HG03039 (cell line): ENCODE results near the gene WWOX.

Experiments used
- ATAC-seq: cut with Tn5 transposase; IDR thresholded peaks from one replicate; pipeline ENCODE4 v1.9.1; 2021; ENCODE audit warnings: mild to moderate bottlenecking, moderate library complexity; ENCODE audit not compliant: unreplicated experiment

WWOX gene

DNA sequence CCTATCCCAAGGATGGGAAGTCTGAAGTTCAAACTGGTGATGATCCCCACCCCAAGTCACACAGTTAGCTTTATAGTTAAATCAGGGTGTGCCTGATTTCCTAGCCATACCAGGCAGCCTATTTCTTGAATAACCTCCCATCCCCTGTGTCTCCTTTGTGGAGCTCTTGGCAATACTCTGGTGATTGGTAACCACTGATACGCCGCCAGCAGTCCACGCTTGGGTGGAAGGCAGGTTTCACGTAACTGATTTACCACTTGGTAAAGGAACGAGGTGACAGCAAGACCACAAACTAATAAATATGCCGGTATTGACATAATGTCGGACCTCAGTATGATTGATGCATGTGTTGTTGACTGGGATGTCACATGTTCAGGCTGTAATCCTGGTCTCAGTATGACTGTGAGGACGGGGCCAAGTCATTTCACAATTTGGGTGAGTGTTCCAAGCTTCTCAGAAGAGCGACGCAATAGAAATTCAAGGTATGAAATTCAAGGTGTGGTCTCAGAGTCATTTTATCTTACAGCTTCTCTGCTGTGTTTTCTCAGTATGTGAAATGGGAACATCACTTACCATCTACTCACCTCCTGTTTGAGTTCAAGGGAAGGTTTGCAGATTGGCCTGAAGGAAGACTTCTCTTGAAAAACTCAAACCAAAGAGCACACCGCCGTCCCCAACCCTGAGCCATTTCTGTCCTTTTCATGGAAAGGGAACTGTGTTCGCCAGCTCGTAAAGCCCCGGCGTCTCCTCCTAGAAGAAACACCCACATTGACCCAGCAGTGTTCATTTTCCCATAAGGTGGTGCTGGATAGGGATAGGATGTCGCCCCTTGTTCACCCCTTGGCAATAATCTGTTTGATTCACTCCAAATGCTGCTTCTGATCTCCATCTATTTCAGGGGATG, 678.9 kb downstream of the WWOX start:
- no peak for ATAC-seq

DNA sequence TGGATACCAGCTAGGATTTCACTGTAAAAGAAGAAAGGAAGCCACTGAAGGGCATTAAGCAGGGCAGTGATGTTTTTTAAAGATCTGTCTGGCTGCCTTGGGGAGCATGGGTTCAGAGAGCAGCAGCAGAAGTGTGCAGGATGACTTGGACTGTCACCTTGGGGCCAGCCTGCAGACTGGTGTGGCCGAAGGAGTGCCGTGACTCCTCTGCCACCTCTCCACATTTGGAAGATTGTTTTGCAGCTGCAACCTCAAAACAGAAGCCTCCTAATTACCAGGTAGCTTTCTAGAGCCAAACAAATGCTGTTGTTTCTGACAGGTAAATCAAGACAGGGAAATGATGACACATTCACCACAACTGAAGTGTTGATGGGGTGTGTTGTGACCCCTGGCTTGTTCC, 681.4 kb downstream of the WWOX start:
- no peak for ATAC-seq

DNA sequence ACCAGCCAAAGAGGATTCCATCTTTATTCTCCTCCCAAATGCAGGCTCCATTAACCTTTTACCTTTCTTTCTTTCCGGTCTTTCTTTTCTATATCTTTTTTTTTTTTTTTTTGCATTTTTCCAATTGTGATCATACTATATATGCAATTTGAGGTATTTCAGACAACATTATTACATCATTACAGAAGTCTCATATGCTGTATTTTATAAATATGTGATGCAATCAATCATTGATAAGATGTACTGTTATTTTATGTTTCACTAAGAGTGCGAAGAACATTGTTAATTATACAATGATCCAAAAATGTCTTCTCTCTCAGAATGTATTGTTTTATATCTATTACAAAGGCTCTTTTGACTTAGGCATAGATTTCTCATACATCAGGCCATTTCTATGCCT, 683.1 kb downstream of the WWOX start:
- ATAC-seq: no peak

DNA sequence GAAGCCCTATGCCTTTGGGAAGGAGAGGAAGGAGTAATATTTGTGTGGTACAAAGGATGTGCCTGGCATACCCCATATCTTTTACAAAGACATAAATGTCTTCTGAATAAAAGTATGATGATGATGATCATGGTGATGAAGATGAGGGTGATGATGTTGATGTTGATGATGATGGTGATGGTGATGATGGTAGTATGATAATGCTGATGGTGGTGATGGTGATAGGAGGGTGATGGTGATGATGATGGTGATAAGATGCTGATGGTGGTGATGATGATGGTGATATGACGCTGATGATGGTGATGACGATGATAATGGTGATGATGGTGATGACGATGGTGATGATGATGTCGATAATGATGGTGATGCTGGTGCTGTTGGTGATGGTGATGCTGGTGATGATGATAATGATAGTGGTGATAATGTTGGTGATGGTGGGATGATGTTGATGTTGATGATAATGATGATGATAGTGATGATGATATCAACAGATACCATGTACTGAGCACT, 684.2 kb downstream of the WWOX start:
- ATAC-seq: no peak

DNA sequence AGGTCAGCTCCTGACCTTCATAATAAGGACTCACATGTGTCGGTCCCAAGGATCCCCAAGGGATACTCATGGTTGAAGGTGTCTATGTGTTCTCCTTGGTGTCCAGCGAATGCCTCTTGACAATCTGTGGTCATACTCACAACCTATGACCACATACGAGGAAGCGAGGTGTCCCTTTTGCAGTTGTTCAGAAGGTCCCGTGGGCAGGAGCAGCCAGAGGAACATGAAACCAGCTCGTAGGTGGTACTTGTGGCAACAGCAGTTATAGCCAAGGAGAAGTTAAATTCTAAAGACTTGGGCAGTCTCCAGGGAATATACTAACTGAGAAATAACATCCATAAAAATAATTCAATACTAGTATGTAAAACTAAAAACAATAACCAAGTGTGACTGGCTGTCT, 685.3 kb downstream of the WWOX start:
- no peak for ATAC-seq

DNA sequence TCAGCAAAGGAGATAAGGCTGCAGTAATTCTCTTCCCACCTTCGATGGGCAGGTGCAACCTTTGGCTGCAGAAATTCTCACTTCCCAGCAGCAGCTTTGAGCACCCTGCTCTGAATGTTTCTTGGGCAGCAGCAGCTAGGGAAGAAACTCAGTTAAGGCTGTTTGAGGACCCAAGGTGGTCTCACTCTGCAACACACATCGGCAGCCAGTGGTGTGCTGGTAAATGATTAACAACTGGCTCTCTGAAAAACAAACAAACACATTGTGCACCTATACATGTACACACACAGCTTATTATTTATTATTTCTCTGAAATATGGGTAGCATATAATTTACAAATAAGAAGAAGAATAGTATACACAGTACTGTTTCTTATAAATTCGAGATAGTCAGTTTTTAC, 685.8 kb downstream of the WWOX start:
- no peak for ATAC-seq

DNA sequence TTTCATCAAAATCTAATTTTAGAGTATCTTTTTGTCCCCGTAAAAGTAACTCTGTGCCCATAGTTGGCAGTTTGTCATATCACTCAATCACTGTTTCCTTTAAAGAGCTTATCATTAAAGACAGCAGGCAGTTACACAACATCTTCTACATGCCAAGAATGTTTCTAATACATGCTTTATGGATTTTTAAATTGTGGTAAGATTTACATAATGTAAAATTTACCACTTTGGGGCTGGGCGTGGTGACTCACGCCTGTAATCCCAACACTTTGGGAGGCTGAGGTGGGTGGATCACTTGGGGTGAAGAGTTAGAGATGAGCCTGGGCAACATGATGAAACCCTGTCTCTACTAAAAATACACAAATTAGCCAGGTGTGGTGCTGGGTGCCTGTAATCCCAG, 687.2 kb downstream of the WWOX start:
- no peak for ATAC-seq

DNA sequence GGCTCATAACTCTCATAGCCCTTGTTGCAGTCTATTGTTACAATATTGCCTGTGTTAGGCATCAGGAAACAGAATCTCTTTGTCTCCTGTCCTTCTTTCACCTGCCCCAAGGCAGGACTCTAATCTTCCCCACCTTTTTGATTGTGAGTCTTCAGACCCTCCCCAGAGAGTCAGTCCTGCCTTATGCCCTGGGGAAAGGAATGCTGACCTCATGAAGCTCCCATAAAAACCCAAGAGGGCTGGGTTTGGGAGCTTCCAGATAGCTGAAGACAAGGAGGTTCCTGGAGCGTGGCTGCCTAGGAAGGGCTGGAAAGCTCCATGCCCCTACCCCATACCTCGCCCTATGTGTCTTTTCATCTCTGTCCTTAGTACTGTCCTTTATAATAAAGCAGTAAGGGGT, 688.8 kb downstream of the WWOX start:
- ATAC-seq: no peak

DNA sequence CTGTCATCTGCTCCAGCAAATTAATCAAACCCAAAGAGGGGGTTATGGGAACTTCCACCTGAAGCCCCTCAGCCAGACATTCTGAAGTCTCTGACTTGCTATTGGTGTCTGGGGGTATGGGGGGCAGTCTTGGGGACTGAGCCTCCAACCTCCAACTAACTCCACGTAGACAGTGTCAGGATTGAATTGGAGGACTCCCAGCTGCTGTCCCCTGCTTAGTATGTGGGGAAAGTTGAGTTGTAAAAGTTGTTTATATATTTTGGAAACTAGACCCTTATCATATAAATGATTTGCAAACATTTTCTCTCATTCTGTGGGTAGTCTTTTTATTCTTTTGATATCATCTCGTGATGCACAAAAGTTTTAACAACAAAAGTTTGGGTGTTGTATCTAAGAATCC, 689.2 kb downstream of the WWOX start:
- ATAC-seq: no peak

DNA sequence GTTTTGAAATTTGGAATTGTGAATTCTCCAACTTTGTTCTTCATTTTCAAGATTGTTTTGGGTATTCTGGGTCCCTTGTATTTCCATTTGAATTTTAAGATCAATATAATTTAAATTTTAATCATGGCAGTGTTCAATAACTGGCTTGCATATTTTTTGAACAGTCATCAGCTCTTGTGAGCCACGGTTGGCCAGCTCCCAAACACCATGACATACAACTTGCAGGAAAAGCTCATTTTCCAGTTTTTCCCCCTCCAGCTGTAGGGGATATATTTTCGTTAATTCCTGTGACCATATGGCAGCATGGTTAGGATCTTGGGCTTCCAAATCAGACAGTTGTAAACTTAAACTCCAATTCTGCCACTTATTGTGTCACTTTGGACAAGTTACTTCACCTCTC, 690.1 kb downstream of the WWOX start:
- ATAC-seq: no peak

DNA sequence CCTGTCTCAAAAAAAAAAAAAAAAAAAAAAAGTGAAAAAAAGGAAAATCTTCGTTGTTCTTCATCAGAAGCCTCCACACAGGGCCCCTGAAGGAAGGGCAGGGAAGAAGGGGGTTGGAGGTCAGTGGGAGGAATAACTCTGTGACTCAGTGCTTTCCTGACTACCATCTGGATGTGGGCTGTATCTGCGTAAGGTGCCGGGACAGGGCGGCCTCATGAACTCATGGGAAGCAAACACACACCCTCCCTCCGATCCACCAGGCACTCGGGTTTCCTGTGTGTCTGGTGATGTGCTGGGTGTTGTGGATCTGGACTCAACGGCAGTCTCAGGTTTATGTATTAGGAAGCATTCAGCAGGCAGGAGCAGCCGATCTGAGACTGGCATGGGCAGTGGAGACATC, 691.6 kb downstream of the WWOX start:
- ATAC-seq: no peak

DNA sequence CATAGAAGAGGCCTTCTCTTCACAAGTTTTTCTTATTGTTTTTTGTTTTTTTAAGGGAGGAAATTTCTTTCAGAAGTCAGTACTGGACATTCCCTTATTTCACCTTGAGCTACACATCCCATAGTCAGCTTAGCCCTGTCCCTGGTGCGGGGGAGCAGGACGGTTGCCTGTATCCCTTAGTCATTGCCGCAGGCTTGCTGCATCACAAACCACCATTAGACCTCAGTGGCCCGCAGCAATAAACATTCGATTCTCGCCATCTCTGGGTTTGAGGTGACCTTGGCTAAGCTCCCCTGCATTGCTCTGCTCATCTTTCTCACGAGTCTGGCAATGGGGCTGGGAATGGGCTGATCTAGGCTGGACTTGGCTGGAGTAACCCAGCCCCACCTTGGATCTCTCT, 692.5 kb downstream of the WWOX start:
- ATAC-seq: no peak

DNA sequence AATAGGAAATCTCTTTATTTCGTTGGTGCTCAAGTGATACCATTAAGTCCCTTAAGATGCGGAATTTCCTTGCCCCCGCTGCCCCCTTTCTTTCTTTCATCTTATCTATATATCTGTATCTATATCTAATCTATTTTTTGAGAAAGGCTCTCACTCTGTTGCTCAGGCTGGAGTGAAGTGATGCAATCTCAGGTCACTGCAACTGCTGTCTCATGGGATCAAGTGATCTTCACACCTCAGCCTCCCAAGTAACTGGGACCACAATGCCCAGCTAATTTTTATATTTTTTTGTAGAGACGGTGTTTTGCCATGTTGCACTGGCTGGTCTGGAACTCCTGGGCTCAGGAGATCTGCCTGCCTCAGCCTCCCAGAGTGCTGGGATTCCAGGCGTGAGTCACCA, 693.5 kb downstream of the WWOX start:
- ATAC-seq: no peak

DNA sequence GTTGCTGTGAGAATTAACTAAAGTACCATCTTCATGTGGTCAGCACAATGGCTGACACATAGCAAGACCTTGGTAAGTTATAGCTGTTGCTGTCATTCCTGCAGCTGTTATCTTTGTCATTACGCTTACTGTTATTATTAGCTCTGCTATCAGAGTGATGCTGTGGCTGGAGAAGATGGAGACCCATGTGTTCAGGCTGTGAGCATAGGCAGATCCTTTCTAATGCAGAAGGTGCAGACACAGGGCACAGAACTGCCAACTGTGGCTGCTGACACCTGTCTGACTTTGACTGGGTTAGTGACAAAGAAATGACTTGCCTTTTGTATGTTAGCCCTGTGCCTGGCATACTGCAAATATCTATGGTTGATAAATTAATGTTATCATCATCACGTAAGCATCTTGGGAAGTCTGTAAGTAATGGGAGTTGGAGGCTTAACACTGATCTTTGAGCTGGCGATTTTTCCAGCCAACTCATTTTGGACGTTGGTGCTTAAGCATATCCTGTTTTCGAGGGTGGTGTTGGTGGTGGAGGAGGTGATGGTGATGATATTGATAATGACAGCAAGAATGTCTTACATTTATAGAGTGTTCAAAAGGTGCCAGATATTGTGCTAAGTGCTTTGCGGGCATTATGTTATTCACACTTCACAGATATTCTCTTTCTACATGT, 695.3 kb downstream of the WWOX start:
- no peak for ATAC-seq

DNA sequence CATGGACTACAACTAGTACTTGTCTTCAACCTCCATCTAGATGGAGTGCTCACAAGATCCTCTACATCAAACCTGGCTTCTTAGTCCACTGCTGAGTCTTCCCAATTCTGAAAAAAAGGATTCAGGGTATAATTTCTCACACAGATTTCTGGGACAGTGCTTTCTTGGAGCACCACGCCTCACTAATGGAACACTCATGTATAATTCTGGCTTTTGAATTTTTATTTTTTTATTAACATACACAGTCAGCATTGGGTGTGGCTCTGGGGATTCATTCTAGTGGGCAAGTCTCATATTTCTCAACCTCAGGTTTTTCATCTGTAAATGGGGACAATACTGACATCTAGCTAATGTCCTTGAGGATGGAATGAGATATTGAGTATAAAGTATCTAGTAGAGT, 696.0 kb downstream of the WWOX start:
- ATAC-seq: no peak

DNA sequence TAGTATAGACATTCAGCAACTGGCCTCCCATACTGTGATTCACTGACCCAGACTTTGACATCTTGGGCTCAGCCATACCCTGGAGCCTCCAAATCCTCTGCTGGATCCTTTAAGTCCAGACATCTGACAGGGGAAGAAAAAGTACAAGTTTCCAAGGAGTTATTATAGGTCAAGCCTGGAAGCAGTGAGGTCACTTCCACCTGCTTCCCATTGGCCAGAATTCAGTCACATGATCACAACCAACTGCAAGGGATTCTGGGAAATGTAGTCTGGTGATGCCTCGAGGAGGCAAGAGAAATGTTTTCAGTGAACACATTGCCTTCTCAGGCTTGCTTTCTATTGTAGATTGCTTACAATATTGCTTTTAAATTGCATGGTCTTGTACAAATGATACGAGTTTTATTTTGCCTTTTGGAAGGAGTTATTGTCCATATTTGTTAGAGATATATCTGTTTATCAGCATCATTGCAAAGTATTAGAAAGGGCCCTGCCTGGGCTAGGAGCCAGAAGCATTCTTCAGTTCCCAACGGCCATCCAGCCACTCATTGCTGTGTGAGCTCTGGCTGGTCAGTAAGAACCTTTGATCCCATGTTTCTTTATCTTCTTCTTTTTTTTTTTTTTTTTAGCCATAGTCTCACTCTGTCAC, 696.9 kb downstream of the WWOX start:
- ATAC-seq: no peak

DNA sequence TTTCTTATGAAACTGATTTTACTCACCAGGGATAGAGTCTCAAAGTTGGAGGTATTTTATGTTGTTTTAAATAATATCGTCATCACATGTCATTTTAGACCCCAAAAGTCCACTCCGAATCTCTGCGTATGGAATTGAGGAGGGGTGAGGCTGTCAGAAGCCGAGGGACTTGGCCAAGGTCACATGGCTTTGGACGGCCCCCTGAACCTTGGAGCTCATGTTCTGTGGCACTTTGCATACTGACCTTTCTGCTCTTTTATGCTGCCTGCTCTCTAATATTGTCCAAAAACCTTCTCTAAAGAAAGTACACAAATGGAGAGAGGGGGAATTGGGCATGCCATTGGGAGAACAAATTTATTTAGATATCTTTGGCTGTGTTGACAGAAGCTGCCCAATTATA, 700.0 kb downstream of the WWOX start:
- no peak for ATAC-seq

DNA sequence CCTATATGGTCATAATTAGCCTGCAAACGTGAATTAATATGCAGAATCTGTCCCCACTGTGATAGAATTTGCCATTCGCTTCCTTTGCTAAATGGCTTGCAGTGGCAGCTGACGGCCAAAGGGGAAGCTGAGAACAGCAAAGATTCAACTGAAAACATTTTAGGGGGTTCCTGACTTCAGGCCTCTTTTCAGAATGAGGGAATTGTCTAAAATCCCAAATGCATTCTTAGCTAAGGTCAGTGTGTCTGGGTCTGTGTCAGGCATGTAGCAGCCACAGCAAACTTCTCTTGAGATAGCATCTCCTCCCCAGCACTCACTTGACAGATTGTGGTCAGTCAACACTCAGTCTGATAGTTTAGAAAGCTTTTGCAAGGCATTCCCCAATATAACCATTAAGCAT, 701.1 kb downstream of the WWOX start:
- ATAC-seq: no peak

DNA sequence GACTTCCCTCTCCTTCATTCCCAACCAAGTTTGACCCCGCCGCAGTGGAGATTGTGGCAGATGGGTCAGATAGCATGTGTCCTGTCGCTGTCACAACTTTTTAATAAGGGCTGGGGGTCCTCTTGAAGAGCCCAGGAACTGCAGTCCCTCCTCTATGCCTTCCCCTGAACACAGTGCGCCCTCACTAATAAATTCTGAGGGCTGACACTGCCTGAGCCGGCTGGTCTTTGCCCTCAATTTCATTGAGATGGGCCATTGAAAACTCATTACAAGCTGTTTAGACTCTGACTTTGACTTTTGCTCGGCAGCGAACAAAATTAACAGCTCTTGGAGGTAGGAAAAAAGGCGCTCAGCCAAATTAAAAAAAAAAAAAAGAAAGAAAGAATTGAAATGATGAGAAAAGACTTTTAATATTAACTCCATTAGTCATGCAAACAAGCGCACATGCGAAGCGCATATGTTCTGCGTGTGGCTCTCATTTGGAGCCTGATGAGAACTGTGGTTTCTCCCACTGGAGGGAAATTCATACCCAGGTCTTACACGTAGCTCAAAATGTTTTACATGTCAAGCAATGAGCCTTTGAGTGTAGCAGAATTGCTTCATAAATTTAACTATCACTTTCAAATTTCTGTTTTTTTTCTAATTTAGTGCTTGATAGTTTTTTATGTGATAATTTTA, 704.7 kb downstream of the WWOX start:
- ATAC-seq: no peak

DNA sequence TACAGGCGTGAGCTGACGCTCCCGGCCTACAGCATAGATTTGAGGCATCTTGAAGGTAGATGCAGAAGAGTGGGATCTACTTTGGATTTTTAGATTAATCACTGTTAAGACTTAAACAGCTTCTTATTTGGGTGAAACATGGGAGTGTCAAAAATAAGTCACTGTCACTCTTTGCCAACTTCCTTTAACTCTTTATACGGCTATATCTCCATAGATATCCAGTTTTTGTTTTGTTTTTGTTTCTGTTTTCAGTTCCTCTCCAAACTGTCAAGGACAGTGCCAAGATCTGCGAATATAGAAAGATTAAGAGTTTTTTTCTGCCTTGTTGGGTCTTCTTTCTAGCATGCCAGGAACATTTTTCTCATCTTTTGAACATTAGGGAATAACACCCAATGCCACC, 706.1 kb downstream of the WWOX start:
- no peak for ATAC-seq

DNA sequence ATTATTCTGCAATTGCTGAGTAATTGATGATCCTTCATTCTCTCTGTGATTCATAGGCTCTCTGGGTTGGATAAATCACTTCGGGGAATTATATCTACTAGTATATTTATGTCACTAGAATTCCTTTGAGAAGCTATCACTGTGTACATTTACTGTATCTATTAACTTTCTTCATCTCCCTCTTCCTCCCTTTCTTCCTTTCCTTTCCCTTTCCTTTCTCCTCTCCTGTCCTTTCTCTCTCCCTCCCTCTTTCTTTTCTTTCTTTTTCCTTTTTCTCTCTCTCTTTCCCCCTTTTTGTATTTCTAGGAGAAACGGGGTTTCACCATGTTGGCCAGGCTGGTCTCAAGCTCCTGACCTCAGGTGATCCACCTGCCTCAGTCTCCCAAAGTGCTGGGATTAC, 711.8 kb downstream of the WWOX start:
- no peak for ATAC-seq
